Transverse colon (tissue), 3 donors: ENCODE measurements around the gene ACADL.

Experiments
- POLR2A ChIP-seq: fragments of 450-650 bp; IDR thresholded peaks from one replicate; pipeline ENCODE4 v1.6.1; 2016; ENCODE audit warnings: antibody characterized with exemption, mild to moderate bottlenecking, moderate library complexity
- TF ChIP-seq, protein P1 (sequence below), 5 experiments: fragments of 200-600 bp in 3 of 5; fragments of 450-650 bp in 2 of 5; sonication (generic) in 3 of 5; IDR thresholded peaks; 1 replicate in 2 of 5; 2 replicates in 3 of 5; pipeline ENCODE4 v1.5.1; 2016 to 2017; ENCODE audit warnings: antibody characterized with exemption in 5 of 5, inconsistent platforms in 3 of 5, mild to moderate bottlenecking in 2 of 5, moderate library complexity in 1 of 5

DNA sequence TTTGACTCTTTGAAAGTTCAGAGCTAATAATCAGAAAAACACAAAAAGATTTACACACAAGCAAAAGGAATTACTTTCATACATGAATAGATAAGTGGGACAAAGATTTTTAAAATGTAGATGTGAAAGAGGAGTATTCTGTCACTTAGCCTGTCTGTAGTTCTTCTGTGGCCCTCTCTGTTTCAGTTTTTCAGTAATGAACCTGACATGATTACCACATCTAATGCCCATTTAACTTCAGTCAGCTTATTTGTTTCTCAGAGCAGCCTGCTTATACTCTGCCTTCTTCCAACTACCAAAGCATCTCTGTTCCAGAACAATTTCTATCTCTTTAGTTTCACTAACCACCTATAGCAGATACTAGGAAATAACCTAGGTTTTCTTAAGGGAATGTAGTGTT, 34.4 kb upstream of the ACADL start:
- TF ChIP-seq, protein P1, sequence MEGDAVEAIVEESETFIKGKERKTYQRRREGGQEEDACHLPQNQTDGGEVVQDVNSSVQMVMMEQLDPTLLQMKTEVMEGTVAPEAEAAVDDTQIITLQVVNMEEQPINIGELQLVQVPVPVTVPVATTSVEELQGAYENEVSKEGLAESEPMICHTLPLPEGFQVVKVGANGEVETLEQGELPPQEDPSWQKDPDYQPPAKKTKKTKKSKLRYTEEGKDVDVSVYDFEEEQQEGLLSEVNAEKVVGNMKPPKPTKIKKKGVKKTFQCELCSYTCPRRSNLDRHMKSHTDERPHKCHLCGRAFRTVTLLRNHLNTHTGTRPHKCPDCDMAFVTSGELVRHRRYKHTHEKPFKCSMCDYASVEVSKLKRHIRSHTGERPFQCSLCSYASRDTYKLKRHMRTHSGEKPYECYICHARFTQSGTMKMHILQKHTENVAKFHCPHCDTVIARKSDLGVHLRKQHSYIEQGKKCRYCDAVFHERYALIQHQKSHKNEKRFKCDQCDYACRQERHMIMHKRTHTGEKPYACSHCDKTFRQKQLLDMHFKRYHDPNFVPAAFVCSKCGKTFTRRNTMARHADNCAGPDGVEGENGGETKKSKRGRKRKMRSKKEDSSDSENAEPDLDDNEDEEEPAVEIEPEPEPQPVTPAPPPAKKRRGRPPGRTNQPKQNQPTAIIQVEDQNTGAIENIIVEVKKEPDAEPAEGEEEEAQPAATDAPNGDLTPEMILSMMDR (IDR thresholded peaks at IDR 0.05): no peak
- no peak for TF ChIP-seq POLR2A
